Measurements from ENCODE around the gene ARPP19.
"Not testable (repeated sequence)": the region's sequence is repeated elsewhere in the genome, so short reads cannot be mapped to it uniquely, and the experiment has no call there.

- not testable (repeated sequence) for TF ChIP-seq CTCF (IDR thresholded peaks at IDR 0.05; ENCODE audit: insufficient read depth, low read length); GABPA (IDR thresholded peaks at IDR 0.05; ENCODE audit: low read depth); REST (IDR thresholded peaks at IDR 0.05; ENCODE audit: insufficient replicate concordance, low read depth); POLR2AphosphoS5 (IDR thresholded peaks at IDR 0.05; ENCODE audit: low read depth)
- TF ChIP-seq SPI1 (IDR thresholded peaks at IDR 0.05; ENCODE audit: borderline replicate concordance, low read depth): peak; percentile 93
Measured at GRCh38 chr15:52565417-52566358, 3.1 kb downstream of the ARPP19 start.
